Measurements from ENCODE around the gene GATA2. TPM values are rescaled to one million over a fixed set of nuclear protein-coding genes. Genes with fewer than 3 reads are reported as not detected.

The GATA2 gene
- total RNA-seq, 1 donor from 2014 or later: 0.10 TPM

DNA sequence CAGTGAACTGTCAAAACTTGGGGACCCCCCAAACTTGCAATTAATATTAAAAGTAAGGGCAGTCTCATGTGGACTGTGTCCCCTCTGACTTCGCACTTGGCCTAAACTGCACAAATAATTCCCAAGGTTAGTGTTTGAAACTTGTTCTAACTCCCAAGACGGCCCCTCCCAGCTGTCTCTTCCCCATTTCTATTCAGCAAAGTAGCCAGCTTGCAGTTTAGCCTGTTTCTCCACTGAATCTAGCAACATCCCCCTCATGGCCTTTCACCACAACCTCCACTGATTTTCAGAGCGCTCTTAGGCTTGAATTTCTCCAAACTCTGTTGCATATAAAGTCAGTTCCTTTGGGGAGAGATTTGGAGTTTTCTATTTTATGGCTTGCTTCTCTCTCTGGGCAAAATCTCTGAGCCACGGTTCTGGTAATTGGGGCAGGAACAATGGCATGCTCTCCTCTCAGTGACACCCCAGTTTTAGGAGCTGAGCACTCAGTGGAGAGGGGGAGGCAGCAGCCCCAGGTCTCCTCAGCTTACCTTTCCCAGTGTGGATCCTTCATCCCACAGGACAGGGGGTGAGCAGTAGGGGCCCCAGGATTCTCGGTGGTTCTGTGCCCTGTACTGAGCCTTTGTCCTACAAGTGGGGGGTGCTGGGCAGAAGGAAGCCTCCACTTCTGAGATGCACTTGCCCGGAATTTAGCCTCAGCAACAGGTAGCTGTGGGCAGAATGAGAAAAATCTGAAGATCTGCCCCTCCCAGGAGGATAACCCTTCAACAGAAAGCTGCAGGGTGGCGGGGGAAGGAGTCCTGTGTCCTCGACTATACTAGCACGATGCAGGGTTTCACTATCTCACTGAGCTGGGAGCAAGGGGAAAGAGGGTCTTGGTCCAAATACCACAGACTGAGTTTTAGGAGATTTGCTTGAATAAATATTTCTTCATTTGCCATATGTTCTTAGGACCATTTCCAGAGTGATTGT, 39.3 kb upstream of the GATA2 start:
- Mint-ChIP-seq H3K27me3 (ENCODE audit: low read depth) (peaks cover 53% of the 10 kb centered on the region), H3K4me1 (ENCODE audit: low read depth) (no peaks in the 10 kb centered on the region), H3K36me3 (ENCODE audit: low read depth) (peaks cover 3% of the 10 kb centered on the region), H3K27ac (ENCODE audit: unreplicated experiment) (no peak overlapping the region), H3K4me3 (ENCODE audit: unreplicated experiment) (no peak overlapping the region), H3K9me3 (ENCODE audit: low read depth) (no peaks in the 10 kb centered on the region)
- TF ChIP-seq, protein P1, sequence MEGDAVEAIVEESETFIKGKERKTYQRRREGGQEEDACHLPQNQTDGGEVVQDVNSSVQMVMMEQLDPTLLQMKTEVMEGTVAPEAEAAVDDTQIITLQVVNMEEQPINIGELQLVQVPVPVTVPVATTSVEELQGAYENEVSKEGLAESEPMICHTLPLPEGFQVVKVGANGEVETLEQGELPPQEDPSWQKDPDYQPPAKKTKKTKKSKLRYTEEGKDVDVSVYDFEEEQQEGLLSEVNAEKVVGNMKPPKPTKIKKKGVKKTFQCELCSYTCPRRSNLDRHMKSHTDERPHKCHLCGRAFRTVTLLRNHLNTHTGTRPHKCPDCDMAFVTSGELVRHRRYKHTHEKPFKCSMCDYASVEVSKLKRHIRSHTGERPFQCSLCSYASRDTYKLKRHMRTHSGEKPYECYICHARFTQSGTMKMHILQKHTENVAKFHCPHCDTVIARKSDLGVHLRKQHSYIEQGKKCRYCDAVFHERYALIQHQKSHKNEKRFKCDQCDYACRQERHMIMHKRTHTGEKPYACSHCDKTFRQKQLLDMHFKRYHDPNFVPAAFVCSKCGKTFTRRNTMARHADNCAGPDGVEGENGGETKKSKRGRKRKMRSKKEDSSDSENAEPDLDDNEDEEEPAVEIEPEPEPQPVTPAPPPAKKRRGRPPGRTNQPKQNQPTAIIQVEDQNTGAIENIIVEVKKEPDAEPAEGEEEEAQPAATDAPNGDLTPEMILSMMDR (IDR thresholded peaks at IDR 0.05): no peak
- no peak for DNase-seq (ENCODE audit: low spot score)

DNA sequence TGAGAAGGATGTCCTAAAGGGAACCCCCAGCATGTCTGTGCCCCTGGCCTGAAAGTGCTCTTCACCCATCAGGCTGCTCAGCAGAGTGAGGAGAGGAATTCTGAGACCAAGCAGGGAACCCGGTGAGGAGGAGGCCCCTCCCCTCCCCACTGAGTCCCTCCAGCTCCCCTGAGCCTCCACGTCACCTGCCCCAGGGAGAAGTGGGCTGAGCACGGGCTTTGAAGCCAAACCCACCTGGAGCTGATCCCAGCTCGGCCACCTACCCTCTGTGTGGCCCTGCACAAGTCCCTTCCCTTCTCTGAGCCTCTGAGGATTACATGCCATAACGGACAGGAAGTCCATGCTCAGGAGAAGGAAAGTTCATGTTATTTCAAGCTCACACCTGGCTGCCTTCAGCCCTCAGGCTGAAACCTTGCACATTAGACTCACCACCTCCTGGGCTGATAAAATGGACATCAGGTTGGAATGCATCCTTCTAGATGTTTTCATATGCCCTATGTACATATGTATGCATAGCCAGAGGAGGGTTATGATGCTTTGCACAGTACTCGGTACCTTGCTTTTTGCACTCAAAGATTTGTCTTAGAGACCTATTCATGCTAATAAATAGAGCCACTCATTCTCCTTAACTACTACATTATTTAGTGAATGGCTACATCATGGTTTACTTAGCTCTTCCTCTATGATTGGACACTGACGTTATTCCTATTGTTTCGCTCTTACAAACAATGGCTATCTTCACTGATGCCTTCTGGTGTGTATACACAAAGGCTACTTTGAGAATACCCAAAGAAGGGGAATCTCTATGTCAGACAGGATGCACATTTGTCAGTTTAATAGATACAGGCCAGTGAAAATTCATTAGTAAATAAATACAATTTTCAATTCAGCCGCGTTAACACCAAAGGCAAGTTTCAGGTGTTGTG, 31.6 kb upstream of the GATA2 start:
- DNase-seq (ENCODE audit: low spot score): no peak
- Mint-ChIP-seq H3K27ac (ENCODE audit: unreplicated experiment) (no peak overlapping the region), H3K4me3 (ENCODE audit: unreplicated experiment) (no peak overlapping the region), H3K9me3 (ENCODE audit: low read depth) (no peaks in the 10 kb centered on the region), H3K36me3 (ENCODE audit: low read depth) (no peaks in the 10 kb centered on the region), H3K4me1 (ENCODE audit: low read depth) (no peaks in the 10 kb centered on the region), H3K27me3 (ENCODE audit: low read depth) (peaks cover 57% of the 10 kb centered on the region)
- TF ChIP-seq, protein P1 (IDR thresholded peaks at IDR 0.05): no peak

DNA sequence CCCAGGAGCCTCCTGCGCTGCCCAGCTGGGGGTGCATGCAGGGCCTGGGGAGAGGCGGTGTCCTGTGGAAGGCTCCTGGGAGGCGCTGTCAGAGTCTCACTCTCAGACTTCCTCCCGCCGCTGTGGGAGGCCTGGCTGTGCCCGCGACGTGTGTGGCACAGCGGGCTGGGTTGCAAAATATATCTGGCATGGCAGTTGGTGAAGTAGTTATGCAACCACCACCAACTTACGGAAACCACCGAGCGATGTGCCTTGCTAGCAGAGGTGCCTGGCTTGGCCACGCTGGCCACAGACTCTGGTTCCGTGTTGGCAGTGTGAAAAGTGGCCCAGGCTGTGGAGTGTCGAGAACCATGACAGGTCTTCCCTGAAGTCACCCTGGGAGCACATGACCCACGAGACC, 30.6 kb upstream of the GATA2 start:
- no peaks in the 10 kb centered on the region for H3K9me3 Mint-ChIP-seq (ENCODE audit: low read depth)
- no peaks in the 10 kb centered on the region for H3K36me3 Mint-ChIP-seq (ENCODE audit: low read depth)
- DNase-seq (ENCODE audit: low spot score): no peak
- no peak overlapping the region for H3K4me3 Mint-ChIP-seq (ENCODE audit: unreplicated experiment)
- no peak overlapping the region for H3K27ac Mint-ChIP-seq (ENCODE audit: unreplicated experiment)
- TF ChIP-seq, protein P1 (IDR thresholded peaks at IDR 0.05): no peak
- no peaks in the 10 kb centered on the region for H3K4me1 Mint-ChIP-seq (ENCODE audit: low read depth)
- H3K27me3 Mint-ChIP-seq (ENCODE audit: low read depth): peaks cover 67% of the 10 kb centered on the region

DNA sequence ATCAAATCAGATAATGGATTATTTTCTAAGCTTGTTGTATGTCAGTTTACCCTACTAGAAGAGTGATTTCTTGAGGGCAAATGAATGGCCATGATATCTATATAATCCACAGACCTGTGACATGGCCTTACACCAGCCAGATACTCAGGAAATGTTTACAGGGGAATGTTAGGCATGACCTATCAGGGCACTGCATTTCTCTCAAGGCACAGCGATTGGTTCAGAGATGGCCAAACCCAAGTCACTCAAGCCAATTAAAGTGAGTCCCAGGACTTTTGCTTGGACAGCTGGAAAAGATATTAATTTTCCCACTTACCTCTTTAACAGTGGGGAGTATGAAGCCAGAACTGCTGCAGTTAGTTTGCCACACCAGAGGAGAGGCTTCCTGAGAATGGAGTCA, 28.7 kb upstream of the GATA2 start:
- Mint-ChIP-seq H3K27me3 (ENCODE audit: low read depth) (peaks cover 68% of the 10 kb centered on the region), H3K4me3 (ENCODE audit: unreplicated experiment) (no peak overlapping the region), H3K4me1 (ENCODE audit: low read depth) (no peaks in the 10 kb centered on the region), H3K27ac (ENCODE audit: unreplicated experiment) (no peak overlapping the region), H3K9me3 (ENCODE audit: low read depth) (no peaks in the 10 kb centered on the region), H3K36me3 (ENCODE audit: low read depth) (no peaks in the 10 kb centered on the region)
- TF ChIP-seq, protein P1 (IDR thresholded peaks at IDR 0.05): no peak
- no peak for DNase-seq (ENCODE audit: low spot score)

All from chondrocyte (in vitro differentiated cells).